Measurements from ENCODE around the gene ZBTB46. TPM values are rescaled to one million over a fixed set of nuclear protein-coding genes. Genes with fewer than 3 reads are reported as not detected.
A peak's percentile ranks its signal among the peaks of the same experiment; 100 is the strongest.

ZBTB46 gene
- total and polyA plus RNA-seq, 10 donors: 3.6 to 76.5 (median 32.1) TPM

DNA sequence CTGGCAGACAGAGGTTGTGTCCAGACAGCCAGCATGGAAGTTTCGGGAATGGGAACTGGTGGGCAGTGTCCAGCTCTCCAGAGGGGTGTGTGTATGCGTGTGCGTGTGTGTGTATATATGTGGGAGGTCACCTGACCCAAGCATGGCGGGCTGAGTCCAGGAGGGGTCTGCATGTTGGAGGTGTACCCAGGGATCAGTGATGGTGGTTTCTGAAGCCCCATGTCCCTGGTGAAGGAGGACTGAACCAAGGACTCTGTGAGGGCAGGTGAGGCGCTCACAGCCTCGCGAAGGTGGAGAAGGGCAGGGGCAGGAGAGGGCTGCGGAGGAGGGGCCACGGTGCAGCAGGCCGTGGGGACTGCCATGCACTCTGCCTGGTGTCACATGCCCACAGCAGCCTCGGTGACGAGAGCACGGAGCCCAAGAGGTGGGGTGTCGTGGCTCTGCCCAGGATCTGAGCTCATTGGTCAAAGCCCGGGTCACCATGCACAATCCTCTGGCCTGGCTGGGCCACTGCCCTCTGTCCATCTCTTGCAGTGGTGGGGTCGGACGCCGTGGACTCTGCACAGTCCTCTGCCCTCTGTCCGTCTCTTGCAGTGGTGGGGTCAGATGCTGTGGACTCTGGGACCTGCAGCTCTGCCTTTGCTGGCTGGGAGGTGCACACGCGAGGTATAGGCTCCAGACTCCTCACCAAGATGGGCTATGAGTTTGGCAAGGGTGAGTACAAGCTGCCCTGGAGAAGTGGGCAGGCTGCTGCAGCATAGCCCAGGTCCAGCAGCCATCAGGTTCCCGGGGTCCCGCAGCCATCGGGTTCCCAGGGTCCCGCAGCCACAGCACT, 96.7 kb downstream of the ZBTB46 start:
- no peak for DNase-seq
- peaks cover 35 to 76% (median 65%) of the 10 kb centered on the region in 6 donors for H3K4me1 ChIP-seq
- 90 to 93% (median 92%) methylated on average over 13 to 25 of the region's 25 CpGs for WGBS, 5 donors

DNA sequence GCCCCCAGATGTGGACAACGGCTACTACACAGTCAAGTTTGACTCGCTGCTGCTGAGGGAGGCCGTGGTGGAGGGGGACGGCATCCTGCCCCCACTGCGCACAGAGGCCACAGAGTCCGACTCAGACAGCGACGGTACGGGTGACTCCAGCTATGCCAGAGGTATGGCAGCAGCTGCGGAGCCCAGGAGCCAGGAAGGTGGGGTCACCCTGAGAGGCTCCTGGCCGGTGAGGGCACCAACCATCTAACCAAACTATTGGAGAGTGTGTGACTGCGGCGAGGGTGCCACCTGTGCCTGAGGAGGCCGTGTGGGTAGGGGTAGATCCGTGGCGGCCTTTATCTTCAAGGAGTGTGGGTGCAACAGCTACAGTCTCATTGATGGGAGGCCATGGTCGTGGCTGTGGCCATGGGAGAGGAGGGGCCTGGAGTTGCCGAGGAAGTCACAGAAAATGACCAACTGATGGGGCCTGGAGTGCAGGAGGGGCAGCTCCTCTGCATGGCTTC, 97.4 kb downstream of the ZBTB46 start:
- 90 to 95% (median 92%) methylated on average over 17 to 18 of the region's 18 CpGs for WGBS, 5 donors
- Histone ChIP-seq H3K4me3 (no peak overlapping the region), H3K27me3 (replicated peaks in 1 of 7) (peaks cover 0 to 18% (median 0%) of the 10 kb centered on the region in 7 donors), H3K27ac (no peak overlapping the region), H3K36me3 (peaks cover 0 to 64% (median 32%) of the 10 kb centered on the region in 6 donors), H3K4me1 (peaks cover 34 to 76% (median 65%) of the 10 kb centered on the region in 6 donors), H3K9me3 (no peaks in the 10 kb centered on the region)
- intact Hi-C loops (cut with DNase I; ENCODE audit: low total_unique reads): no loop called here
- no peak for DNase-seq
- TF ChIP-seq POLR2A (IDR thresholded peaks at IDR 0.05) (no peak), POLR2AphosphoS5 (IDR thresholded peaks at IDR 0.05) (peak in 1 of 3 donors; percentile 55)
- TF ChIP-seq, protein P1, sequence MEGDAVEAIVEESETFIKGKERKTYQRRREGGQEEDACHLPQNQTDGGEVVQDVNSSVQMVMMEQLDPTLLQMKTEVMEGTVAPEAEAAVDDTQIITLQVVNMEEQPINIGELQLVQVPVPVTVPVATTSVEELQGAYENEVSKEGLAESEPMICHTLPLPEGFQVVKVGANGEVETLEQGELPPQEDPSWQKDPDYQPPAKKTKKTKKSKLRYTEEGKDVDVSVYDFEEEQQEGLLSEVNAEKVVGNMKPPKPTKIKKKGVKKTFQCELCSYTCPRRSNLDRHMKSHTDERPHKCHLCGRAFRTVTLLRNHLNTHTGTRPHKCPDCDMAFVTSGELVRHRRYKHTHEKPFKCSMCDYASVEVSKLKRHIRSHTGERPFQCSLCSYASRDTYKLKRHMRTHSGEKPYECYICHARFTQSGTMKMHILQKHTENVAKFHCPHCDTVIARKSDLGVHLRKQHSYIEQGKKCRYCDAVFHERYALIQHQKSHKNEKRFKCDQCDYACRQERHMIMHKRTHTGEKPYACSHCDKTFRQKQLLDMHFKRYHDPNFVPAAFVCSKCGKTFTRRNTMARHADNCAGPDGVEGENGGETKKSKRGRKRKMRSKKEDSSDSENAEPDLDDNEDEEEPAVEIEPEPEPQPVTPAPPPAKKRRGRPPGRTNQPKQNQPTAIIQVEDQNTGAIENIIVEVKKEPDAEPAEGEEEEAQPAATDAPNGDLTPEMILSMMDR (IDR thresholded peaks at IDR 0.05 in 8 of 11, conservative IDR thresholded peaks at IDR 0.05 in 3 of 11): no peak

More for the DNA sequence above, 96.7 kb downstream of the ZBTB46 start:
- TF ChIP-seq POLR2AphosphoS5 (IDR thresholded peaks at IDR 0.05): peak in 1 of 3 donors; percentile 52
- TF ChIP-seq, protein P1 (IDR thresholded peaks at IDR 0.05 in 8 of 11, conservative IDR thresholded peaks at IDR 0.05 in 3 of 11): no peak
- no peak overlapping the region for H3K4me3 ChIP-seq
- intact Hi-C loops (cut with DNase I; ENCODE audit: low total_unique reads): no loop called here
- no peaks in the 10 kb centered on the region for H3K9me3 ChIP-seq
- no peak overlapping the region for H3K27ac ChIP-seq
- H3K27me3 ChIP-seq (replicated peaks in 1 of 7): peaks cover 0 to 19% (median 0%) of the 10 kb centered on the region in 7 donors
- H3K36me3 ChIP-seq: peaks cover 0 to 59% (median 32%) of the 10 kb centered on the region in 6 donors

DNA sequence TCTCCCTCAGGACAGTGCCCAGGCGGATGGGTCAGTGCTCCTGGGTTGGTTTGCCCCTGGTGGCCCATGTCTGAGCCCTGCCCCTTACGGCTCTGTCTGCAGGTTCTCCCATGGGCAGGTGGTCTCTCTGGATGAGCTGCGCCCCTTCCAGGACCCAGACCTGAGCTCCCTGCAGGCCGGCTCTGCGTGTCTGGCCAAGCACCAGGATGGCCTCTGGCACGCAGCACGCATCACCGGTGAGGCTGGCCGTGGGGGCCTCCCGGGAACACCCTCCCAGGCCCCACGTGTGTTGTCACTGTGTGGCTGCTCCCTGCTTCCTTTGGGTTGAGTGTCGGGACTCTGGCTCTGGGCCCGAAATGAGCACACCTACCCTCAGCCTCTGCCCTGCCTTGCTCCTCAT, 97.9 kb downstream of the ZBTB46 start:
- Histone ChIP-seq H3K27ac (no peak overlapping the region), H3K9me3 (no peaks in the 10 kb centered on the region), H3K4me3 (no peak overlapping the region), H3K27me3 (replicated peaks in 1 of 7) (peaks cover 0 to 13% (median 0%) of the 10 kb centered on the region in 7 donors), H3K36me3 (peaks cover 0 to 64% (median 32%) of the 10 kb centered on the region in 6 donors), H3K4me1 (peaks cover 31 to 76% (median 65%) of the 10 kb centered on the region in 6 donors)
- 90 to 95% (median 93%) methylated on average over 12 to 13 of the region's 13 CpGs for WGBS, 5 donors
- intact Hi-C loops (cut with DNase I; ENCODE audit: low total_unique reads): no loop called here
- DNase-seq: no peak
- TF ChIP-seq POLR2AphosphoS5 (IDR thresholded peaks at IDR 0.05) (no peak), POLR2A (IDR thresholded peaks at IDR 0.05) (no peak)
- TF ChIP-seq, protein P1 (IDR thresholded peaks at IDR 0.05 in 8 of 11, conservative IDR thresholded peaks at IDR 0.05 in 3 of 11): no peak

Data from spleen (tissue), 11 donors.